HG03045 (cell line): ENCODE measurements around the gene UNC119B.

Source experiments
- ATAC-seq: cut with Tn5 transposase; IDR thresholded peaks from one replicate; pipeline ENCODE4 v1.9.1; 2021; ENCODE audit warnings: mild to moderate bottlenecking, moderate library complexity; ENCODE audit not compliant: unreplicated experiment

UNC119B gene

GRCh38 chr12:120761519-120761934 lies 51.3 kb downstream of the UNC119B start:
- ATAC-seq = no peak

GRCh38 chr12:120762086-120762485 lies 51.8 kb downstream of the UNC119B start:
- ATAC-seq = no peak

- no peak for ATAC-seq
These were observed 53.0 kb downstream of the UNC119B start for GRCh38 chr12:120763250-120763649.

GRCh38 chr12:120764816-120765215 lies 54.6 kb downstream of the UNC119B start:
- ATAC-seq = no peak

GRCh38 chr12:120766566-120766965 lies 56.3 kb downstream of the UNC119B start:
- ATAC-seq = no peak

- ATAC-seq = no peak
These were observed 57.1 kb downstream of the UNC119B start for GRCh38 chr12:120767071-120768024.

GRCh38 chr12:120771097-120771496 lies 60.8 kb downstream of the UNC119B start:
- no peak for ATAC-seq
